ENCODE measurements around the gene RBMX2.
"Not testable (repeated sequence)": the region's sequence is repeated elsewhere in the genome, so short reads cannot be mapped to it uniquely, and the experiment has no call there.

The RBMX2 gene, protein sequence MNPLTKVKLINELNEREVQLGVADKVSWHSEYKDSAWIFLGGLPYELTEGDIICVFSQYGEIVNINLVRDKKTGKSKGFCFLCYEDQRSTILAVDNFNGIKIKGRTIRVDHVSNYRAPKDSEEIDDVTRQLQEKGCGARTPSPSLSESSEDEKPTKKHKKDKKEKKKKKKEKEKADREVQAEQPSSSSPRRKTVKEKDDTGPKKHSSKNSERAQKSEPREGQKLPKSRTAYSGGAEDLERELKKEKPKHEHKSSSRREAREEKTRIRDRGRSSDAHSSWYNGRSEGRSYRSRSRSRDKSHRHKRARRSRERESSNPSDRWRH

DNA sequence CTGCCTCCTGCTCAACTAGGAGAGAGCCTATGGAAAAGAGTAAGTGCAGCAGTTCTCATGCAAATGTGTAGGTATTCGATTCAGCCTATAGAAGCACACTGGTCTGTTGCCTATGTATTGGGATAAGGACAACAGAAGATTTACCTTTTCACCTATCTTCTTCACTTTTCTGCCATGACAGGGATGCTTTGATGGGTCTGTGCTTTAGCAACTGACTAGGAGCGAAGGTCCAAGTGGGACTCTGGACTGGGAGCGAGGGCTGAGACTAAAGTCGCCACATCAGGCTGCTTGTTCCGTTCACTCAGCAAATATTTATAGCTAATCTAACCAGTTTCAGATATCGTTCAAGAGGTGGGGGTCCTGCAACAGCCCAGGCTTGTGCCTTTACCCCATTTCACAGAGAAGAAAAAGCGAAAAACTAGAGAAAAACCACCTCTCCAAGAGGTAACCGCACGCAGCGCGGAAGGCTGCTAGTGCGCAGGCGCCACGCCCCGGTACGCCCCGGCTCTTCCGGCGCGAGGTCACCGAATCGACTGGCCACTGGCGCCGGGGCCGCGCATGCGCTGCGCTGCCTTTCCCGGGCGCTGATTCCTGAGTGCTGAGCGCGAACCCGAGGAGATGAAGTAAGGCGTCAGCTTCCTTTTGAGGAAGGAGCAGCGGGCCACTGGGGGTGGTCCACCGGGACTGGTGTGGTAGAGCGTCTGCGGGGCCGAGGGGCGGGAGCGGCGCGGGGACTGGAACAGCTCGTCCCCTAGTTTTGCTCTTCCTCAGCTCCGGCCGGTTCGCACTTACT lies at the start of gene RBMX2:
RBMX2 (plus strand) TSS at position 573 of the 793 bp plus-strand sequence; CDS start at position 619, 46 bp downstream.
- DNase-seq (ENCODE audit: low read depth): peak; percentile 34

- DNase-seq (ENCODE audit: low read depth): not testable (repeated sequence)
Observed at GRCh38 chrX:130352050-130352449, 49.7 kb upstream of the RBMX2 start.

DNA sequence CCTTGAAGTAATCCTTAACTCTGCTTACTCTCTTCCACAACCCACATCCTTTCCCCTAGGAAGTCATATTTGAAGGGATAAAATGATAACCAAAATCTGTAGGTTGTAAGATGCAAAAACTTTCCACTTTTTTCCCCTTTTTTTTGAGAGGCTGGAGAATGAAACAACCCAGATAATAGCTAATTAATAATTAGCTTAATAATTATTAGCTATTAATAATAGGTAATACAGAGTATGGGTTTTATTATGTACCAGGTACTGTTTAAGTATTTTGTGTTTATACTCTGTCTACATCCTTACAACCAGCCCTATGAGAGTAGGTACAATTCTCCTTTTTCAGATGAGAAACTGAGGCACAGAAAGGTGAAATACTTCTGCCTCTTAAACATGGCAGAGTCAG lies 25.7 kb upstream of the RBMX2 start:
- DNase-seq (ENCODE audit: low read depth): no peak

DNA sequence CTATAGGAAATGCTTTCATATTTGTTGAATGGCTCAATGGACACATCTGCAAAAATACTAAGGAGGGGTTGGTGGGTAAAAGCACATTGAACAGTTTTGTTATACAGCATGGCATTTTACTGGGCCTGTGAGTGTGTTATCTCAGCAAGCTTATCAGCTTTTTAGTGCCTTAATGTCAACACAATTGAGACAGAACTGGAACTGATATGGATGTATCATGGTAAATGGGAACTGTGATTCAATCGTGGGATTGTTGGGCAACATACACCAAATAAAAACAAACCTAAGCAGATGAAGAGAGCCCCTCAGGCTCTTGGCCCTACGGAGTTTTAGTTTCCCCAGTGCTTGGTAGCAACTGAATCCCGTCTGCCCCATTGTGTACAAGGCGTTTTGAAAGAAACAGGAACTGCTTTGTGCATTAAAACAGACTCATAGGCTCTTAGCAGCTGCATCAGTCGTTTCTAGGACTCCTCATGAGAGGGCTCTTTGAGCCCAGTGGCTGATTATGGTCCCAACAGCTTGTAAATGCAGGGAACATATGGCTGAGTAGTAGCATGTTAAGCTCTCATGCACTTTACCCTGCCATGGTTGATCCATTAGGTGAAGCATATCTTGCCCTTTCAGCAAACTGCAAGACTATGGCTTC lies 23.6 kb upstream of the RBMX2 start:
- no peak for DNase-seq (ENCODE audit: low read depth)

DNA sequence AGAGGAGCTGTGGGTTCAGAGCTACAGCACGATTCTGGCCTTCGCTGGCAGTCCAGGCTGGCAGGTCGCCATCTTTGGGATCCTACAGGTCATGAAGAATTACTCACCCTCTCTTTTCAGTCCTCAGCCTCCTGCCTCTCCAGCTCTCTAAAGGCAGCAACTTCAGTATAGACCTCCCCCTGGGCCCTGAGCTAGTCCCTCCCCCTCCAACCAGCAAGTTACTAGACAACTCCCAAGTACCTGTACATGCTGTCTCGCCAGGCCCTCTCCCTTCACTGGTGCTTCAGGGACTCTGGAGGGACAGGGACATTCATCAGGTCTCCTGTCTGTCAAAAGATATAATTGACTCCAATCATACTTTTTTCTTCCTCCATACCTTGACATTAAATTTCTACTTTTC lies 16.3 kb upstream of the RBMX2 start, which contains the start of gene GPR119:
GPR119 (minus strand) TSS at position 155 of the 400 bp plus-strand sequence. CDS start 227 bp downstream, outside the sequence.
- DNase-seq (ENCODE audit: low read depth): no peak

GRCh38 chrX:130386408-130386808 lies 15.4 kb upstream of the RBMX2 start:
- no peak for DNase-seq (ENCODE audit: low read depth)

DNA sequence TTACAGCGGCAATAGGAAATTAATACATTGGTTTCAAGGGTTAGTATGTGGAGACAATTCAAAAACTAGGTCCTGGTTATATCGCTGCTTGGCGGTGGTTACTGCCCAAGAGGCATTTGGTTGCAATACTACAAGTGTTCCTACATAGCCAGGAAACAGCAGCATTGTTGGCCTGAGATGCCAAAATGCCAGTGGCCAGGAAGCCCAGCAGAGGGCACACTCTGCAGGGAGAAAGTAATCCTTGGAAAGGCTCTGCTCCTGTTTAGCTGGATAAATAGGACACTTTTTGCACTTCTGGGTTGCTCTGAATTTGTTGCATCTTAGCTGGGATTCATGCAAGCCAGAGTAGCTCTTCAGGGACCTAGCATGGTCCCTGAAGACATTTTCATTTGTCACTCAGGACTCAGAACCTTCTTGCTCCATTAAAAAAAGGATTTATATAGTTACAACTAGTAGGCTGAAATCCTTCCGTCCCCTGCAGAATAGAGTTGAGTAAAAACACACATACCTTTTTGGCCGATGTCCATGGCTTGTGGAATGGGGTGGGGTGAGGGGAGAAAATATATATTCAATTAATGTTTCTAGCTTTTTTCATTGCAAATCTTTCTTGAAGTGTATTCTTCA lies 8.2 kb upstream of the RBMX2 start:
- DNase-seq (ENCODE audit: low read depth): no peak

GRCh38 chrX:130395341-130395740 lies 6.4 kb upstream of the RBMX2 start:
- no peak for DNase-seq (ENCODE audit: low read depth)

DNA sequence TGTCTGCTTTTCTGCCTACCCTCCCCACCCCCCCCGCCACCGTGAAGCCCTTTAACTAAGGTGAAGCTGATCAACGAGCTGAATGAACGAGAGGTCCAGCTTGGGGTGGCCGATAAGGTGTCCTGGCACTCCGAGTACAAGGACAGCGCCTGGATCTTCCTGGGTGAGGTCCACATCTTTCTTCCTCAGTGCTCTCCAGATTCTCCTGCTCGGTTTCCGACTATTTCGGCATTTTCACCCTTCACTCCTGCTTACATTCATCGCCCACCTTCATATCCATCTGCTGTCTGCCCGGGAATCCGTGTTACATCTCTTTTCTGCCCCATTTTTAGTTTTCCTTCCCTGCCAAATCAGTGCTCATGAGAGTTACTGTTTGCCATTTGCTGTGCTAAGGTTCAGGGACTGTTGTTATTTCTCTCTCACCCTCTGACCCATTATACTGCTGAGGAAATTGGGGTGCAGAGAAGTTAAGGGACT lies 459 bp downstream of the RBMX2 start:
- DNase-seq (ENCODE audit: low read depth): no peak

GRCh38 chrX:130413415-130413814 lies 11.6 kb downstream of the RBMX2 start:
- DNase-seq (ENCODE audit: low read depth): no peak

GRCh38 chrX:130414800-130415199 lies 13.0 kb downstream of the RBMX2 start:
- DNase-seq (ENCODE audit: low read depth): no peak

DNA sequence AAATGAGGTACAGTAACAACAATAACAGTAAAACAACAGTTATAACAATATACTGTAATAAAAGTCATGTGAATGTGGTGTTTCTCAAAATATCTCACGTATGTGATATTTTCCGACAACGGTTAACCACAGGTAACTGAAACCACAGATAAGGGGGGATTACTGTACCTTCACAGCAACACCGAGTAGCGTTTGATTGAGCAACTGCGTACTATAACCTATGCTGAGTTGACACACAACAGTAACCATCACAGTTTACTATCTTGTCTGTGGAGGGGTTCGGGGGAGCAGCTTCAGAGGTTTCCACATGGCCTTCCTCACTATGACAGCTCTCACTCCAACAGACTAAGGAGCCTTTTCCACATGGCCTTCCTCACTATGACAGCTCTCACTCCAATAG lies 13.4 kb downstream of the RBMX2 start:
- DNase-seq (ENCODE audit: low read depth): no peak

- no peak for DNase-seq (ENCODE audit: low read depth)
Observed at GRCh38 chrX:130416785-130417184, 15.0 kb downstream of the RBMX2 start.

DNA sequence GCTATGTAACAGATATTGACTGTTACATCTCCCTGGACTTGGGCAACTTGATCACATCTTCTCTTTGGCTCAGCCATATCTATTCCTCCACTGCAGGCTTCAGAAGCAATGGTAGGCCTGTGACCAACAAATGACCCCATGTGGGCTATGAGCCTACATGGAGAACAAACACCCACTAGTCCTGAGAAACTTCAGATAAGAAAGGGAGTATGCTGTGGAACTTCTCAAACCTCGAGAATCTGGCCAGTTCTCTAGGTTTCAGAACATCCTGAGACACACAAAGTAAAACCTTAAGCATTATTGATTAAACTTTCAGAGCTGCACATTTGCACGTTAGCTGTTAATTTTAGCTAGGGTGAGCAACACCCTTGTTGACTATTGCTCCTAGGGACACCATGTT lies 16.3 kb downstream of the RBMX2 start:
- DNase-seq (ENCODE audit: low read depth): no peak

DNA sequence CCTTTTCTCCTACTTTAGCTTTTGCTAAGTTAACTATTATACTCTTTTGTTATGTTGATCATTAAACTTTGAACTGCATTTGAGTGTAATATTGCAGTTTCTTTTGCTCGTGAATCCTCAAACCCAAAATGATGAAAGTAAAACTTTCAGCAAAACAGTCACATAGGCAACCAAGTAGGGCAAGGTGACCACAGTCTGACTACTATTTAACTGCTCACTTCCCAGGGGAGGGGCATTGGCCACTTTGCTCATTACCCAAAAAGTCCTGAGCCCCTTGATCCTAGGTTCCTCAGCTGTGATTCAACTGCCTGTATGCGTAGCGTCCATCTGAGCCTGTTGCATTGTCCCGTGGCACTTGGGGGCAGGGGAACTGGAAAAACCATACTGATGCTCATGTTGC lies 17.0 kb downstream of the RBMX2 start:
- no peak for DNase-seq (ENCODE audit: low read depth)

DNA sequence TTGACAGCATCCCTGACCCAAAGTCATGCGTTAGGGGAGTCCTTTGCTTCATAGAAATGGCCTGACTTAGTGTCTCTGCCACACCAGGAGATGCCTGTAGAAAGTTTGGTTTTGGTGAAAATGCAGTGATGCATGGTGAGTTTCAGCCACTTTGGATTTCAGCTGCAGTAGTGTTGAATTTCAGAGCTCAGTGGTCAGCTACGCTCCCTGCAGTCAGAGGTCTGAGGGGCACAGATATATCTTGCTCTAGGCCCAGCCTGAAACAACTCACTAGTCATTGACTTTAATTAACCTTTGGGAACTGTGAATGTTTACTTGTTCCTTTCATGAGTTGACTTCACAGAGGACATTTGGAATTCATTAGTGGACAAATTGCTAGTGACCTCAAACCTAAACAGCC lies 17.5 kb downstream of the RBMX2 start:
- no peak for DNase-seq (ENCODE audit: low read depth)

DNA sequence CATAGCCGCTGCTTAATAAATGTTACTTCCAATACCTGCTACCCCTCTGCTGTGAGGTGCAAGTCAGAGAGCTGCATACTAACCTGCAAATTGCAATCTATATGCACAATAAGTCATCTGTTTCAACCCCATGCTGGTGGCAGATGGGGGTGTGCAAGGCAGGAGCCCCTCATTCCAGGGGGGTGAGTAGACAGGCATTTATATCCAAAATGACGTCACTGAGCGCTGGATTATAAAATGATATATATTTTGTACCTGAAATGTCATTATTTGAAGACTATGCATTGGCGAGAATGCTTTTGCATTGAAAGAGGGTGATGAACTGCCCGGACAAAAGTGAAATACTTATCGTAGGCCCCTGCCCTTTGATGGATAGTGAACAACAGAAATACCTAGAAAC lies 24.7 kb downstream of the RBMX2 start:
- no peak for DNase-seq (ENCODE audit: low read depth)

- not testable (repeated sequence) for DNase-seq (ENCODE audit: low read depth)
Observed at GRCh38 chrX:130429236-130429635, 27.4 kb downstream of the RBMX2 start.

GRCh38 chrX:130435937-130436336 lies 34.1 kb downstream of the RBMX2 start:
- DNase-seq (ENCODE audit: low read depth): no peak

GRCh38 chrX:130437996-130438395 lies 36.2 kb downstream of the RBMX2 start:
- DNase-seq (ENCODE audit: low read depth): not testable (repeated sequence)

DNA sequence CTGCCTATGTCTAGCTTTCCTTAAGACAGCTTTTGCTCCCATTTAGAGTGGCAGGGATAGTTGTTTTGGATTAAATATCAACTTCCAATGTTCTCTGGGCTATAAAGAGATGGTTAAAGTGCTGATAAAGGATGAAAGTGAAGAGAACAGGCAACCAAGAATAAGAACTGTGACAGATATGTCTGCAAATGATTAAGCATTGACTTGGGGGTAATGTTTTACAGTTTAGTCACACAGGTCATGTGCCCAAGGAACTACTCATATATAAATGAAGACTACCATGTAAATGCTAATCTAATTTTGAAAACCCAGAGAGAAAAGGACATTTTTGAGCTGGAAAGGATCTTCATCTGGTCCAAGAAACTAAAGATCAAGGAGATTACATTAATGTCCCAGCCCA lies 42.1 kb downstream of the RBMX2 start:
- DNase-seq (ENCODE audit: low read depth): no peak

DNA sequence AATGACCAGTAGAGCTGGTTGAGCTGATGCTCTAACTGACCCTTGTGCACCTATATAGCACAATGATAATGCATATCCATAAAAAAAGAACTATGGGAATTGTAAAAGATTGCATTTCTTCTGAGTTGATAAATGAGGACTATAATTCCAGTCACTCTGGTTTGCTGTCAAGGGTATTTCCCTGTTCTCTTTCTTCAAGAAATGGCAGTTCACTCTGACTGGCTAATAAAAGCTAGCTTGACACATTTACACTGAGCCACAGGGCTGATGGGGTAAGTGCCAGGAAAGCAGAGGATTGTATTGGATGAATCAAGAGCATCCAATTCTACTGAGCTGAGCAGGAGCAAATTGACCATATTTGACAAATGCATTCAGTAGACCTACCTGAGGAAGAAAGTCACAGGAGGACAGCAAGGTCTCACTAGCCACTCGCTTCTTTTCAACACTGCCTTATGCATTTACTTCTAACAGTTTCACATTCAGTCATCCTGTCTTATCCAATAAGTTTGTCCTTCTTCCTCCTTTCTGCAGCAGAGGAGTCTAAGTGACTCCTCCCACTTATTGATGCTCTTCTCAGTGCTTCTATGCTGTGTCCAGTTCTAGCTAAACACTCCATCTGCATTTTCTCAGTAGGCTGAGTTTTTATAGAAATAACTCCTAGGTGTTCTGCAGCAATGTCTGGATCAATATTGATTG lies 43.0 kb downstream of the RBMX2 start:
- no peak for DNase-seq (ENCODE audit: low read depth)

Measured in activated gamma-delta T cell treated with anti-CD3 and anti-CD28 coated beads, Interleukin-2, amount 50 U/mL, for 16 hours (primary cell).